PC-3 (cell line): Measurements from ENCODE around the gene OPA3. TPM values are rescaled to one million over a fixed set of nuclear protein-coding genes. Genes with fewer than 3 reads are reported as not detected.

Experiments used
- ATAC-seq: fragments of 200-7000 bp; cut with Tn5 transposase; 2 replicates; pipeline ENCODE4 v1.9.1; 2020; ENCODE audit warnings: mild to moderate bottlenecking, moderate library complexity
- BruUV-seq: library from RNA; stranded (reverse); fragments of 400-500 nt; replicated peaks from 2 replicates; lab custom pipeline; 2021; lab: Mats Ljungman, UMichigan
- CTCF ChIA-PET: fragments of 300-600 bp; sonication (Branson Sonifier 250); formaldehyde crosslinking; loops from one replicate; lab custom pipeline; 2022; ENCODE audit warnings: antibody characterized with exemption; lab: Charles Lee
- POLR2A ChIA-PET: fragments of 300-600 bp; sonication (Branson Sonifier 250); formaldehyde crosslinking; loops from one replicate; lab custom pipeline; 2022; ENCODE audit warnings: antibody characterized with exemption; ENCODE audit not compliant: unreplicated experiment; lab: Charles Lee
- DNase-seq: peaks from one replicate; pipeline ENCODE4 v3.0.0-alpha.2; 2015
- H2AFZ ChIP-seq: fragments of 300-600 bp; sonication (generic); 2 replicates; pipeline ENCODE4 v1.6.0; 2016; ENCODE audit warnings: antibody characterized with exemption, low read length
- H3F3A ChIP-seq: fragments of 300-600 bp; sonication (generic); one replicate; pipeline ENCODE4 v1.6.0; 2017; ENCODE audit warnings: antibody characterized with exemption, low read length, control low read depth, mild to moderate bottlenecking; ENCODE audit not compliant: unreplicated experiment
- H3K27ac ChIP-seq: fragments of 300-600 bp; sonication (generic); 2 replicates; pipeline ENCODE4 v1.5.1; 2016; ENCODE audit warnings: mild to moderate bottlenecking, low read length
- H3K27me3 ChIP-seq: fragments of 300-600 bp; sonication (generic); 2 replicates; pipeline ENCODE4 v1.6.1; 2016; ENCODE audit warnings: low read length, mixed read lengths
- H3K36me3 ChIP-seq: fragments of 300-600 bp; sonication (generic); 2 replicates; pipeline ENCODE4 v1.6.1; 2016; ENCODE audit warnings: low read depth, mixed run types, low read length, mixed read lengths
- H3K4me1 ChIP-seq: fragments of 300-600 bp; sonication (generic); 2 replicates; pipeline ENCODE4 v1.5.1; 2016; ENCODE audit warnings: low read length; ENCODE audit not compliant: insufficient read depth
- H3K4me2 ChIP-seq: fragments of 300-600 bp; sonication (generic); 2 replicates; pipeline ENCODE4 v1.6.0; 2016; ENCODE audit warnings: low read length
- H3K4me3 ChIP-seq: fragments of 300-600 bp; sonication (generic); 2 replicates; pipeline ENCODE4 v1.5.1; 2016; ENCODE audit warnings: mild to moderate bottlenecking, low read length, mixed read lengths
- H3K79me2 ChIP-seq: fragments of 300-600 bp; sonication (generic); 2 replicates; pipeline ENCODE4 v1.6.1; 2017; ENCODE audit warnings: low read length, mixed read lengths
- H3K9ac ChIP-seq: fragments of 300-600 bp; sonication (generic); 2 replicates; pipeline ENCODE4 v1.6.0; 2016; ENCODE audit warnings: mild to moderate bottlenecking, low read length
- H3K9me2 ChIP-seq: fragments of 300-600 bp; sonication (generic); replicated peaks from 2 replicates; pipeline ENCODE4 v1.6.1; 2016; ENCODE audit warnings: mixed run types, low read length, mixed read lengths
- H3K9me3 ChIP-seq: fragments of 300-600 bp; sonication (generic); 2 replicates; pipeline ENCODE4 v1.6.1; 2016; ENCODE audit warnings: low read length, mixed read lengths
- H4K20me1 ChIP-seq: fragments of 300-600 bp; sonication (generic); 2 replicates; pipeline ENCODE4 v1.6.1; 2016; ENCODE audit warnings: low read length, mixed read lengths
- EZH2 ChIP-seq: fragments of 300-600 bp; sonication (generic); IDR thresholded peaks from one replicate; pipeline ENCODE4 v1.6.1; 2017; ENCODE audit warnings: antibody characterized with exemption, mild to moderate bottlenecking, low read length; ENCODE audit not compliant: unreplicated experiment
- EZH2phosphoT487 ChIP-seq: fragments of 300-600 bp; sonication (generic); IDR thresholded peaks from 2 replicates; pipeline ENCODE4 v1.6.1; 2018; ENCODE audit warnings: mild to moderate bottlenecking, antibody characterized with exemption, low read length, borderline replicate concordance
- intact Hi-C: fragments of 100-400 bp; cut with micrococcal nuclease; formaldehyde crosslinking; loops from 2 replicates; pipeline ENCODE4 v1.9.0; 2023
- total RNA-seq: library from RNA; depleted of rRNA; stranded (reverse); fragments of >200 nt; gene quantifications from 2 replicates; pipeline ENCODE4 v1.2.3, GENCODE V29; 2014
- TF ChIP-seq, protein P1 (sequence below): fragments of 300-600 bp; sonication (generic); conservative IDR thresholded peaks from 2 replicates; pipeline ENCODE4 v1.5.1; 2017; ENCODE audit warnings: antibody characterized with exemption, low read depth, mild to moderate bottlenecking, low read length

OPA3 gene
- total RNA-seq, 1 experiment from 2014 or later, result 9.4 TPM

DNA sequence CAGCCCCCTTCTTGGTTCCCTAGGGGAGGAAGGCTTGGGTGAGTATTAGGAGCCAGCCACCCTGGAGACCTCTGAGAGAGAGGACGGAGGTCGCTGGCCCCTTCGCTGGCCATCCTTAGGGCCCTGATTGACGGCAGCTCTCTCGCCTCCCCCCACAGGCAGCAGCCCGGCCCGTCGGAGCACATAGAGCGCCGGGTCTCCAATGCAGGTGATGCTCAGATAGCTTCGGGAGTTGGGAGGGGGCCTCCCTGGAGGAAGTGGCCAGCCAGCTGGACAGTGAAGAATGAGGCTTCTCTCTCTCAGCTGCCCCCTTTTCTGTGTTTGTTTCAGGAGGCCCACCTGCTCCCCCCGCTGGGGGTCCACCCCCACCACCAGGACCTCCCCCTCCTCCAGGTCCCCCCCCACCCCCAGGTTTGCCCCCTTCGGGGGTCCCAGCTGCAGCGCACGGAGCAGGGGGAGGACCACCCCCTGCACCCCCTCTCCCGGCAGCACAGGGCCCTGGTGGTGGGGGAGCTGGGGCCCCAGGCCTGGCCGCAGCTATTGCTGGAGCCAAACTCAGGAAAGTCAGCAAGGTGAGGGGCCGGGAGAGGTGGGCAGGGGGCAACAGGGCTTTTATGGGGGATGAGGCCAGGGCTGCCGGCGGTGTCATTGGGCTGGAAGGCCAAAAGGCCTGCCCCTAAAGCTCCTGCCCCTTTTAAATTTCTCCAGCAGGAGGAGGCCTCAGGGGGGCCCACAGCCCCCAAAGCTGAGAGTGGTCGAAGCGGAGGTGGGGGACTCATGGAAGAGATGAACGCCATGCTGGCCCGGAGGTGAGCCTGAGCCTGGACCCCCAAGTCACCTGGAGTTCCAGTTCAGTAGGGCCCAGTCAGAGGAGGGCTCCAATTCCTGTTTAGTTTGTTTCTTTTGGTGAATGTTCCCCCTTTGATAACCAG, 62.3 kb downstream of the OPA3 start:
- peaks cover 8% of the 10 kb centered on the region for H3F3A ChIP-seq
- intact Hi-C loops, result loop anchor here (2.0 kb wide), 1 partner anchor 49 kb away; no protein-coding TSS in a partner anchor
- no peaks in the 10 kb centered on the region for H3K27me3 ChIP-seq
- POLR2A ChIA-PET, result no interaction called here
- H3K4me2 ChIP-seq, result no peak overlapping the region
- H3K4me3 ChIP-seq, result no peak overlapping the region
- no TSS peak for BruUV-seq
- H3K27ac ChIP-seq, result no peak overlapping the region
- peaks cover 19% of the 10 kb centered on the region for H3K36me3 ChIP-seq
- TF ChIP-seq, protein P1, sequence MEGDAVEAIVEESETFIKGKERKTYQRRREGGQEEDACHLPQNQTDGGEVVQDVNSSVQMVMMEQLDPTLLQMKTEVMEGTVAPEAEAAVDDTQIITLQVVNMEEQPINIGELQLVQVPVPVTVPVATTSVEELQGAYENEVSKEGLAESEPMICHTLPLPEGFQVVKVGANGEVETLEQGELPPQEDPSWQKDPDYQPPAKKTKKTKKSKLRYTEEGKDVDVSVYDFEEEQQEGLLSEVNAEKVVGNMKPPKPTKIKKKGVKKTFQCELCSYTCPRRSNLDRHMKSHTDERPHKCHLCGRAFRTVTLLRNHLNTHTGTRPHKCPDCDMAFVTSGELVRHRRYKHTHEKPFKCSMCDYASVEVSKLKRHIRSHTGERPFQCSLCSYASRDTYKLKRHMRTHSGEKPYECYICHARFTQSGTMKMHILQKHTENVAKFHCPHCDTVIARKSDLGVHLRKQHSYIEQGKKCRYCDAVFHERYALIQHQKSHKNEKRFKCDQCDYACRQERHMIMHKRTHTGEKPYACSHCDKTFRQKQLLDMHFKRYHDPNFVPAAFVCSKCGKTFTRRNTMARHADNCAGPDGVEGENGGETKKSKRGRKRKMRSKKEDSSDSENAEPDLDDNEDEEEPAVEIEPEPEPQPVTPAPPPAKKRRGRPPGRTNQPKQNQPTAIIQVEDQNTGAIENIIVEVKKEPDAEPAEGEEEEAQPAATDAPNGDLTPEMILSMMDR, result no peak
- TF ChIP-seq EZH2 (no peak), EZH2phosphoT487 (no peak)
- ATAC-seq (no peak), DNase-seq (no peak)
- H3K79me2 ChIP-seq, result no peaks in the 10 kb centered on the region
- H4K20me1 ChIP-seq, result no peaks in the 10 kb centered on the region
- no peak overlapping the region for H2AFZ ChIP-seq
- CTCF ChIA-PET, result no interaction called here
- no peak overlapping the region for H3K9ac ChIP-seq
- H3K9me2 ChIP-seq, result no peaks in the 10 kb centered on the region
- H3K9me3 ChIP-seq, result no peaks in the 10 kb centered on the region
- peaks cover 6% of the 10 kb centered on the region for H3K4me1 ChIP-seq

DNA sequence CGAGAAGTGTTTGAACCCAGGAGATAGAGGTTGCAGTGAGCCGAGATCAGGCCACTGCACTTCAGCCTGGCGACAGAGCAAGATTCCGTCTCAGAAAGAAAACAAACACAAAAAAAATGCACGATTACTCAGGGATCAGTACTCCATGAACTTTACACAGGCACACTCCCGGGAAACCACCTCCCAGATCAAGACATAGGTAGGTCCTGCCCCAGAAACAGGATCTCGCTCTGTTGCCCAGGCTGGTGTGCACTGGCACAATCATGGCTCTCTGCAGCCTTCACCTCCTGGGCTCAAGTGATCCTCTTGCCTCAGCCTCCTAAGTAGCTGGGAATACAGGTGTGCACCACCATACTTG, 66.2 kb downstream of the OPA3 start:
- Histone ChIP-seq H2AFZ (no peak overlapping the region), H3K4me3 (no peak overlapping the region), H3K9ac (no peak overlapping the region), H3K4me2 (no peak overlapping the region), H3K9me2 (no peaks in the 10 kb centered on the region), H3K79me2 (peaks cover 30% of the 10 kb centered on the region), H3K4me1 (peaks cover 19% of the 10 kb centered on the region), H3K27me3 (no peaks in the 10 kb centered on the region), H3K36me3 (no peaks in the 10 kb centered on the region; the same call in 1 of the 2 replicates), H3K9me3 (no peaks in the 10 kb centered on the region), H3F3A (peaks cover 3% of the 10 kb centered on the region), H4K20me1 (peaks cover 8% of the 10 kb centered on the region), H3K27ac (no peak overlapping the region)
- no peak for DNase-seq
- no TSS peak for BruUV-seq
- intact Hi-C loops, result no loop called here
- TF ChIP-seq EZH2 (no peak), EZH2phosphoT487 (no peak)
- TF ChIP-seq, protein P1, result no peak
- CTCF ChIA-PET, result no interaction called here
- POLR2A ChIA-PET, result no interaction called here
- peak; percentile 39 for ATAC-seq
